Stimulated activated CD4-positive, alpha-beta T cell treated with anti-CD3 and anti-CD28 coated beads, Interleukin-2, amount 100 ng/mL, for 4 hours (primary cell): ENCODE data around the gene HINT1.
"Not testable (repeated sequence)": the region's sequence is repeated elsewhere in the genome, so short reads cannot be mapped to it uniquely, and the experiment has no call there.

Experiments
- DNase-seq: peaks from one replicate; pipeline ENCODE4 v3.0.0-alpha.2; 2020; ENCODE audit warnings: low read depth

HINT1 gene

DNA sequence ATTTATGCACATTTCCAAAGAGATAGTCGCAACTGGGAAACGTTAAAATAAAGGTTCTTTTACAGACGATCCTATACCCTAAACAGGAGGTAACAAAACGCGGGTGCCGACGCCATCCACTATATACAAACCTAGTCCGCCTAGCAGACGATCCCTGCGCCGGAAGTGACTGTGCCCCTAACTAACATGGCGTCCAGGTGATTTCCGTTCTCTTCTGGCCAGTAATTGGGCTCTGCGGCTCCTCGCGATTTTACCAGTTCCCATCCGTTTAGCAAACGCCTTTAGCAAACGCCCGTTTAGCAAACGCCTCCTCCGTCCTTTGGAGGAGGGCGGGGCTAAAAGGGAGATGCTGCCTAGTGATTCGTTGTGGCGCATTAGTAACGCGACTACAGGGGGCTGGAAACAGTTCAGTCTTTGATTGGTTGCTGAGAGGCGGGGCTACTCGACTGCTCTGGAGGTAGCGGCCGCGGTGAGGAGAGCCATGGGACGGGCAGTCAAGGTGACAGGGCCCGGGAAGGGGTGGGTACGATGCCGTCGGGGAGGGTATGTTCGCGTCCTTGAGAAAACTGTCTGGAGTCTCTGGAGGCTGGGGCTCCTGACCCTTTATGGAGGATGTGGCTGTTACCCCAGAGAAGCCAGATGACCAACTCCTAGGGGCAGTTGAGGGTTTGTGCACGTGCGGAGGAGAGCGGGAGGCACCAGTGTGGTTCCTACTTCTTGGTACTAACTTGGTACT, 5.7 kb upstream of the HINT1 start, which contains the start of gene LYRM7:
Gene LYRM7 (plus strand): TSS at position 405 of the 736 bp plus-strand sequence. CDS start 77 bp downstream, at position 482.
- peak; percentile 93 for DNase-seq

DNA sequence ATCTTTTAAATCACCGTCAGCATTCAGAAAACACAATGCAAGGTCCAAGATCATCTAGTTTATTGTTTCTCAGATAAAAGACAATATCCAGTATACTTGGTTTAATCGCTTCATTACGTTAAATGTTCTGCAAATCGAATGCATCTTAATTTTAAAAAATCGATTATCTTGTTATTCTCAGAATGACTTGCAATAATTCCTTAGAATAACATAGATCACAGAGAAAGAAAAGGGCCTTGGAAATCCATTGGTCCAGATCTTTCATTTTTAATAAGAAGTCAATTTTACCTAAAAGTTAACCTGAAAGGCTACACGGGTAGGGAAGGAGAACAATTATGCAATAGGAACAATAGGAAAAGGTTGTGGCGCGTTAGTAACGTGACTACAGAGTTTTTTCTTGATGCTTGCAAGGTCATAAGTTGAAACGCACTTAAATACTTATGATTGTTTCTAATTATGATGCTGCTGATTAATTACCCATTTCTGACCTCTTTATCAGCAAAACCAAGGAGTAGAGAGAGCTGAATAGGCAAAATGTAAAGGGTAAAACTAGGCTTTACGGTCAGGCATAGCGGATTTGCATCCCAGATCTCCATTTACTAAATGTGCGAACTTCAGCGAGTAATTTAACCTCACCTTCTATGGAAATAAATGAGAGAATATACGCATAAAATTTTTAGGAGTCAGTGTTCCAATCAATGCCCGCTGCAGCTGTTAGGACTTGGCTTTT, 4.9 kb upstream of the HINT1 start:
- DNase-seq: no peak

DNA sequence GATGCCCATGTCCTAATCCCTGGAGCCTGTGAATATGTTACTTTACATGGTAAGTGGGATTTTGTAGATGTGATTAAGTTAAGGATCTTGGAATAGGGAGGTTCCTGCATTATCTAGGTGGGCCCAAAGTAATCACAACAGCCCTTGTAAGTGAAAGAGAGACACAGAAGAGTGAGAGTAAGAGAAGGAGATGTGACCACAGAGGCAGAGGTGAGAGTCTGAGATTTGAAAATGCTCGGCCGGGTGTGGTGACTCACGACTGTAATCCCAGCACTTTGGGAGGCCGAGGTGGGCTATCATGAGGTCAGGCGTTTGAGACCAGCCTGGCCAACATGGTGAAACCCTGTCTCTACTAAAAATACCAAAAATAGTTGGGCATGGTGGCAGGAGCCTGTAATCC, 2.6 kb upstream of the HINT1 start:
- no peak for DNase-seq

DNA sequence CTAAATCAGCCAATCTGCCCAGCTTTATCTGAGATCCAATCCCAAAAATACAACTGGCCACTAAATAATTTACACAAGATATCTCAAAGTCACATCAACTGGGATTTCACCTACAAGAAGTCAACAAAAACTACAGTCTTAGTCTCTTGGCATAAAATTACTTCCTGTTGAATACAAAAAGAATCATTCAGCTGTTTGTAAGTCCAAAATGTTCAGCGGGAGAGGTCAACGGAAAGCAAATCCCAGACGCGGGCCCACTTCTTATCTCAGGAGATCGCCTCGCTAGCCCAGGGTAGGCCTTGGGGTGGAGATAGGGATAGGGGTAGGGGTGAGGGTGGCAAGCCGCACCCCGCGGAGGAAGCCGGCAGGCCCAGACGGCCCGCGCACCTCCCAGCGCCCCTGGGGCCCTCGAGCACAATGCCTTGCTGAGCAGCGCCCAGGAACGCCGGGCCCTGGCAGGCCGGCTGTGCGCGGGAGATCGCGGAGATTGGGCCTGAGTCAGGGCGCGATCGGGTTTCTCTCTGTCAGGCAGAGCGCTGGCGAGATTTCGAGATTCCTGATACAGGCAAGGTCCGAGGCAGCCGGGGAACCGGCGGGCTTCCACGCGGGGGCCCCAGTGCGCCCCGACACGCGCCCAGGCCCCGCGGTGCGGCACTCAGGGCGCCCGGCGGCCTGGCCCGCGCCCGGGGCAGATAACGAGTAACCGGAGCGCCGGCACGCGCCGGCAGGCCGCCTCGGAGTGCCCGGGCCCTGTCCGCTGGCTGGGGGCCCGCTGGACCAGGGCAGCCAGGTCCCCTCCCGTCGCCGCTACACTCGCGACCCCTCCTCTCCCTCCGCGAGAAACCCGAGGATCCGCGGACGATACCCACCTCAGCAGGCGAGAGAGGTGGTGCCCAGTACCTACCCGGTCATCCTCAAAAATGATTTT, 601 bp downstream of the HINT1 start:
- DNase-seq: peak; percentile 66

DNA sequence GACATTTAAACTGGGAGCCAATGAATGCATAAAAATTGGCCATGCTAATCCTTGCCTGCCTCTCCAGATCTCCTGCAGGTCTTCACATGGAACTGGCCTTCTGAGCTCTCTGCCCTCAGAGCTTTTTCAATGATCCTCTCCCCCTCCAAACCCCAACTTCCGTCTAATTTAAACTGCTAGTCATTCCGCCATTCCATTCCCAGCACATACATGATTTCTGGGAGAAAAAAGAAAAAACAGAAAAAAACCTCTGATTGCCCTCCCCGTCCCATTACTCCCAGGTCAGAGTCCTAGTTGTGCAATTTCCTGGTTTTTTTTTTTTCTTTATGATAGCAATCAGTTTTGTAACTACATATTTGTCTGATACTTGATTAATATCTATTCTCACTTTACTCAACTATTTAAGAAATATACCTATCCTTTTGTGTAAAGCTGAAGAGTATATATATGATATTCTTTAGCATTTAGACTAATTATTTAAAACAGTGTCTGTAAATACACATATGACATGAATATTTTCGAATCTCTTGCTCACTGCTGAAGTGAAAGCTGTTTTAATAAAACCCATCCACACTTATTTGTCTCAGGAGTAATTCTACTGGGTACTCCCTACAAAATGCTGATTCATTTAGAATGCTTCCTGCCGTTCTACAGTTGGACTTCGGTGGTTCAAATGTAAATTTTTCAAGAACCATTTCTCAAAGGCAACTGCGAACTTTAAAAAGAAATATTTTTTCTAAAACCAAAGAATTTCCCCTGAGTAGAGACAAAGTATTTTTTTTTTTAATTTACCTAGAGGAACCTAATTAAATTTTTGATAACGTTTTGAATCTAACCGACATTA, 1.6 kb downstream of the HINT1 start:
- no peak for DNase-seq

DNA sequence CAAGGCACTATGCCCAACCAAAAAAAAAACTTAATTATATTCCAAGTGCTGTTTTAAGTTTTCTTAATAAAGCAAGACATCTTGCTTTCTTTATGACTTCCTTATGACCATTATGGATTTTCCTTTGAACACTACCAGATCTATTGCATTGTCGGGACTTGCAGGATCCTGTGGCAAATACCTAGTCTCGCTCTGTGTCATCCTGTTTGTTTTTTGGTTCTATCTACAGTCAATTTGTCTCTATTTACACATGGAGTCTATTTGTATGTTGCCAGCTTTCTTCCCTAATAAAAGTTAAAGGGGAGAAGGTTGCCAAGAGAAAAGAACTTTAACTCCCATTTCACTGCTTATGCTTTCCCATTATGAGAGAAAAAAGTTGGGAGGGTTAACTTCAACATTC, 4.9 kb downstream of the HINT1 start:
- no peak for DNase-seq

DNA sequence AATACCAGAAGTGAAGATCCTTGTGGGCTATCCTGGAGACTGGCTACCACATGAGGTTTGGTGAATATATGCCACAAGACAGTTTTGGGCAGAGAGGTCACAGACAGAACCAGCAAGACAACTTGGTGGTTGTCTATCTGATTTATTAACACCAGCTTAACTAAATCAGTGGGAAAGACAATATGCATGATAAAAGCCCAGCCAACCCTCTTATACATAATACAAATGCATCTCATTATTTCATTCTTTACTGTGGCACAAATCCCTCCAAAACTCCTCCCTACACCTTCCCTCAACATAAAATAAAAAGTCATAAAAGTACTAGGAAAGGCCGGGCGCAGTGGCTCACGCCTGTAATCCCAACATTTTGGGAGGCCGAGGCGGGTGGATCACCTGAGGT, 8.1 kb downstream of the HINT1 start:
- DNase-seq: no peak

DNA sequence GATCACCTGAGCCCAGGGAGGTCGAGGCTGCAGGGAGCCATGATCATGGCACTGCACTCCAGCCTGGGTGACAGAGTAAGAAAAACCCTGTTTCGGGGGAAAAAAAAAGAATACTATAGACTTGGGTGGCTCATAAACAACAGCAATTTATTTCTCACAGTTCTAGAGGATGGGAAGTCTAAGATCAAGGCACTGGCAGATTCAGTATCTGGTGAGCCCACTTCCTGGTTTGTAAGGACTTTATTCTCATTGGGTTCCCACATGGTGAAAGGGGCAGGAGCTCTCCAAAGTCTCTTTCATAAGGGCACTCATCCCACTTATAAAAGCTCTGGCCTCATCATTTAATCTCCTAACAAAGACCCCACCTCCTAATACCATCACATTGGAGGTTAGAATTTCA, 8.7 kb downstream of the HINT1 start:
- no peak for DNase-seq

DNA sequence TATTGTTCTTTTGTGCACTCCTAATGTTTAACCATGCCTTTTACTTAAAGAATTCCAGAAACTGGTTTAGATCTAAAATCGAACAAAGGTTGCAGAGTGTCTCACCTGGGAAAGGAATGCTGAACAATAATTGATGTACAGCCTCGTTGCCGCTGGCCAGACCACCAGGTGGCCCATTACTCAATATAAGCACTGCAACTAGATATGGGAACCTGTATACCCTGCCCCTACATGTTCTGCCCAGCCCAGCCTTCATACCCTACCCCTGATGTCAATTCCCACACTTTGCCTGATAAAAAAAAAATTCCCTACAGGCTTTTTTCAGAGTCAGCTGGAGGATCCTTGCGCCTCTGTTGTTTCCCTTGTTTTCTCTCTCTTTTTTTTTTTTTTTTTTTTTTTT, 13.8 kb downstream of the HINT1 start:
- no peak for DNase-seq

DNA sequence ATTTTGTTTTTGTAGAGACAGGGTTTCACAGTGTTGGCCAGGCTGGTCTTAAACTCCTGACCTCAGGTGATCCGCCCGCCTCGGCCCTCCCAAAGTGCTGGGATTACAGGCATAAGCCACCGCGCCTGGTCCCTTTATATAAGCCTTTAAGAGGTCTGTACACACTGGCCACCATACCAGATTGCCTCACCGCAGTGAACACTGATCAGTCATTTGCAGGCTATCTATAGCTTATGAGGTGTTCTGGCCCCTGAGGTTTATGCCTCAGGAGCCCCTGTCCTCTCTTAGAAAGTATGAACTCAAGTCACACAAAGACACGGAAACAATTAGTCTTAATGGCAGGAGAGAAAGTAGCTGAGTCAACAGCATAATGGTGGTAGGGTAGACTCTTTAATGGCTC, 14.6 kb downstream of the HINT1 start:
- no peak for DNase-seq

DNA sequence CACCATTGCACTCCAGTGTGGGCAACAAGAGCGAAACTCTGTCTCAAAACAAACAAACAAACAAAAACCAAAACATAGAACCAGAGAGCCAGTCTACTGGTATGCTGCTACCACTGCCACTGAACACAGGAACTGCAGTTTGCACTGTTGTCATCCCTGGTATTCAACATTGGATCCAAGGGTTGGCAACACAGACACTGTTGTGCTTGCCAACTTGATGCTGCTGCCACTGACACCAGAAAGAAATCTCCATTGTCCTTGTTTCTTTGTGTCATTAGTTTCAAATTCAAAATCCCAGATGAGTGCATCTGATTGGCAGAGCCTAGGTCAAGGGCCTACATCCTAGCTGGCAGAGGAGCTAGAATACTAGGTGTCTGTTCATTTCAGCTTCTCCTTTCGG, 16.2 kb downstream of the HINT1 start:
- no peak for DNase-seq

DNA sequence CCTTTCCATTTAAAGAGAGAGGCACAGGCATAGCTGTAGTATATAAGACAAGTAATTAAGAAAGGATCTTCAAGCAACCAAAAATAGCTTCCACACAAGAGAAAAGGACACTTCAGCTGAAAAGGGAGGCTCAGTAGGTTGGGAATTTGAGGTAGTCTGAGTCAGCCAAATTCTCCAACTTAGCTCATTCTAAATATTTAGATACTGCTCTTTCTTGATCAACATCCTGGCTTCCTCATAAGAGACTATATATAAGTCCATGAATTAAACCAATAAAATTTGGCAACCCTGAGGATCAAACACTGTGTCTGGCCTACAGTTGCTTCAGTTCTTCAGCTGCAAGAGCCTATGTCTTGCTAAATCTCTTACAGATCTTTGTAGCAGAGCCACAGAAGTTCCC, 17.8 kb downstream of the HINT1 start:
- DNase-seq: no peak

DNA sequence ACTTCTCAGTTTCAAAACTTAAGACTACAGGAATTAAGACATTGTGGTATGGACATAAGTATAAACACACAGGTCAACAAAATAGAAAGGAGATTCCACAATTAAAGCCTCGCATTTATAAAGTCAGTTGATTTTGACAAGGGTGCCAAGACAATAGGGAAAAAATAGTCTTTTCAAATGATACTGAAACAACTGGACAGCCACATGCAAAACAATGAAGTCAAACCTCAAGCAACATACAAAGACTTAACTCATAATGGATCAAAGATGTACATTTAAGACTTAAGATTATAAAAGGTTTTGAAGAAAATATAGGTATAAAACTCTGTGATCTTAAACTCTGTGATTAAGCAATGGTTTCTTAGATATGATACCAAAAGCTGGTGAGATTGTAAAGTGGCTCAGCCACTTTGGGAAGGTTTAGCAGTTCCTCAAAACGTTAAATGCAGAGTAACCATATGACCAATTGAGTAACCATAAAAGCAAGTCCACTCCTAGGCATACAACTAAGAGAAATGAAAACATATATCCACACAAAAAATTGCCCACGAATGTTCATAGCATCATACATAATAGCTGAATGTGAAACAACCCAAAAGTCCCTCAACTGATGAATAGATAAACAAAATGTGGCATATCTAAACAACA, 22.0 kb downstream of the HINT1 start:
- DNase-seq: no peak

DNA sequence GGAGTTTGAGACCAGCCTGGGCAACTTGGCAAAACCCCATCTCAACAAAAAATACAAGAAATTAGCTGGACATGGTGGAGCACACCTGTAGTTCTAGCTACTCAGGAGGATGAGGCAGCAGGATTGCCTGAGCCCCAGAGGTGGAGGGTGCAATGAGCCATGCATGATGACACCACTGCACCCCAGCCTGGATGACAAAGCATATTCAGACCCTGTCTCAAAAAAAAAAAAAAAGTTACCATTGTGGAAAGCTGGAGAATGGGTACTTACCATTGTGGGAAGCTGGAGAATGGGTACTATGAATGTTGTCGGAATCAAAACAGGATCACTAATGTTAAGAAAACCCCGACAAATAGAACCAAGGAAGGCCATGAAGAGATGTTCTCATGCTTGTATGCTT, 25.7 kb downstream of the HINT1 start:
- no peak for DNase-seq

DNA sequence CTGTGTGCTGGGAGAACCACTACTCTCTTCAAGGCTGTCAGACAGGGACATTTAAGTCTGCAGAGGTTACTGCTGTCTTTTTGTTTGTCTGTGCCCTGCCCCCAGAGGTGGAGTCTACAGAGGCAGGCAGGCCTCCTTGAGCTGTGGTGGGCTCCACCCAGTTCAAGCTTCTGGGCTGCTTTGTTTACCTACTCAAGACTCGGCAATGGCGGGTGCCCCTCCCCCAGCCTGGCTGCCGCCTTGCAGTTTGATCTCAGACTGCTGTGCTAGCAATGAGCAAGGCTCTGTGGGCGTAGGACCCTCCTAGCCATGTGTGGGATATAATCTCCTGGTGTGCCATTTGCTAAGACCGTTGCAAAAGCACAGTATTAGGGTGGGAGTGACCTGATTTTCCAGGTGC, 26.6 kb downstream of the HINT1 start:
- not testable (repeated sequence) for DNase-seq

DNA sequence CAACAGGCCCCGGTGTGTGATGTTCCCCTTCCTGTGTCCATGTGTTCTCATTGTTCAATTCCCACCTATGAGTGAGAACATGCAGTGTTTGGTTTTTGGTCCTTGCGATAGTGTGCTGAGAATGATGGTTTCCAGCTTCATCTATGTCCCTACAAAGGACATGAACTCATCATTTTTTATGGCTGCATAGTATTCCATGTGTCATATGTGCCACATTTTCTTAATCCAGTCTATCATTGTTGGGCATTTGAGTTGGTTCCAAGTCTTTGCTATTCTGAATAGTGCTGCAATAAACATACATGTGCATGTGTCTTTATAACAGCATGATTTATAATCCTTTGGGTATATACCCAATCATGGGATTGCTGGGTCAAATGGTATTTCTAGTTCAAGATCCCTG, 32.0 kb downstream of the HINT1 start:
- not testable (repeated sequence) for DNase-seq

DNA sequence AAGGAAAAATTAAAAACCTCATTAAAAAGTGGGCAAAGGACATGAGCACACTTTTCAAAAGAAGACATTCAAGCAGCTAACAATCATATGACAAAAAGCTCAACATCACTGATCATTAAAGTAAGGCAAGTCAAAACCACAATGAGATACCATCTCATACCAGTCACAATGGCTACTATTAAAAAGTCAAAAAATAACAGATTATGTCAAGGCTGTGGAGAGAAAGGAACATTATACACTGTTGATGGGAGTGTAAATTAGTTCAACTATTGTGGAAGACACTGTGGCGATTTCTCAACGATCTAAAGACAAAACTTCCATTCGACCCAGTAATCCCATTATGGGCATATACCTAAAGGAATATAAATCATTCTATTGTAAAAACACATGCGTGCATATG, 35.8 kb downstream of the HINT1 start:
- no peak for DNase-seq

DNA sequence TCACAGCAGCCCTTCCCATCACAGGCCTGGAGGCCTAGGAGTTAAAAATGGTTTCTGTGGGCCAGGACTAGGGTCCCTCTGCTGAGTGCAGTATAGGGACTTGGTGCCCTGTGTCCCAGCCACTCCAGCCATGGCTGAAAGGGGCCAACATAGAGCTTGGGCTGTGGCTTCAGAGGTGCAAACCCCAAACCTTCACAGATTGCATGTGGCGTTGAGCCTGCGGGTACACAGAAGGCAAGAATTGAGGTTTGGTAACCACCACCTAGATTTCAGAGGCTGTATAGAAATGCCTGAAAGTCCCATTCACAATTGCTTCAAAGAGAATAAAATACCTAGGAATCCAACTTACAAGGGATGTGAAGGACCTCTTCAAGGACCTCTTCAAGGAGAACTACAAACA, 37.8 kb downstream of the HINT1 start:
- not testable (repeated sequence) for DNase-seq

DNA sequence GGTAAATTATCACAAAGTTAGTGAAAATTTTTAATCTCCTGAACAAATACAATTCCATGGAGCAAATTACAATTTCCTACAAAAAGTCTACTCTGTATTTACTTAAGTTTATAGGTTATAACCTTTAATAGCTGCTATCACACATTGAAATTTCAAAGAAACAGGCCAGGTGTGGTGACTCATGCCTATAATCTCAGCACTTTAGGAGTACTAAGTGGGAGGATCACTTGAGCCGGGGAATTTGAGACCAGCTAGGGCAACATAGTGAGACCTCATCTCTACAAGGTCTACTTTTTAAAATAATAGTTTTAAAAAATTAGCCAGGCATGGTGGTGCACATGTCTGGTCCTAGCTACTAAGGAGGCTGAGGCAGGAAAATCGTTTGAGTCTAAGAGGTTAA, 50.3 kb downstream of the HINT1 start:
- DNase-seq: no peak

DNA sequence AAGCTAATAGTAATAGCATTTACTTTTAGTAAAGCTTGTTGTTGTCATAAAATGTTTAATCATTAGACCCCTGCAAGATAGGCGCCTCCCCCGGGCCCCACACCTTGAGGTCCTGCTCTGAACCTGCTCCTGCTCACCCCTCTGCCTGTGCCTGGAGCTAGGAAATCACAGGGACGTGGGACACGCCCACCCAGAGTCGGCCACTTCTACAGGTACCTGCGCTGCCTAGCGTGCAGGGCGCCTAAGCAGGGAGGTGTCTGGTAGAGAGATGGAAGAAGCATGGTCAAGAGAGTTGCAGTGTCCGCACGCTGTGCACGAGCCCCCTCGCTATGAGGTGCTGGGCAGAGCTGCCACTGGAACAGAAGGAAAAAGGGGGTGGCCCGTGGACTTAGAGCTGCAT, 52.6 kb downstream of the HINT1 start:
- no peak for DNase-seq

DNA sequence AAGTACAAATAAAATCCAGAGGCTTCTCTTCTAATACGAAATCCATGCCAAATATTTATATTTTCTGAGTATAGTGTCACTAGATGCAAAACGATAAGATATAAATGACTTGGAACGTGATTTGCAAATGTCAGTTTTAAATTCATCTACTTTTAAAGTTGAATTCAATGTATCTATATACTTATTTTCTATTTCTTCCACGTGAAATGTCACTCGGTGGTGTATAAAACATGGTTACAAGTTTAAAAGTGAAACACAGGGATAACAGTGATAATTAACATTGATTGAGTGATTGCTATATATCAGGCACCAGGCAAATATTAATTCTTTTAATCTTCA, 54.8 kb downstream of the HINT1 start:
- DNase-seq: no peak
